ENCODE measurements around the gene HIPK4. TPM values are rescaled to one million over a fixed set of nuclear protein-coding genes. Genes with fewer than 3 reads are reported as not detected.

HIPK4 gene

Small RNA genes within 50 kb of the gene (small RNA-seq; reads per million reads assigned to genes)
- gene MIR6796 (ENCODE audit: low read depth), result not detected
- gene RF00019 (ENCODE audit: low read depth), result not detected

Data from mesenchymal stem cell (in vitro differentiated cells and primary cell).